Lower lobe of right lung (tissue), 2 donors: Measurements from ENCODE around the gene BRPF1. TPM values are rescaled to one million over a fixed set of nuclear protein-coding genes. Genes with fewer than 3 reads are reported as not detected.

Experiments used
- ATAC-seq, 2 donors: fragments of 200-7000 bp; cut with Tn5 transposase; one replicate each; pipeline ENCODE4 v1.9.1; 2020 to 2022; ENCODE audit warnings: mild to moderate bottlenecking in 2 of 2, moderate library complexity in 2 of 2
- DNase-seq: peaks from one replicate; pipeline ENCODE4 v3.0.0-alpha.2; 2020
- H3K27ac ChIP-seq: fragments of 200-600 bp; one replicate; pipeline ENCODE4 v1.8.0; 2022
- H3K27me3 ChIP-seq: fragments of 200-600 bp; one replicate; pipeline ENCODE4 v1.8.0; 2022; ENCODE audit warnings: low read depth
- H3K36me3 ChIP-seq: fragments of 200-600 bp; one replicate; pipeline ENCODE4 v1.8.0; 2022; ENCODE audit warnings: mild to moderate bottlenecking
- H3K4me1 ChIP-seq: fragments of 200-600 bp; one replicate; pipeline ENCODE4 v1.8.0; 2022
- H3K4me3 ChIP-seq: fragments of 200-600 bp; one replicate; pipeline ENCODE4 v1.8.0; 2022; ENCODE audit warnings: mild to moderate bottlenecking
- H3K9me3 ChIP-seq: fragments of 200-600 bp; one replicate; pipeline ENCODE4 v1.8.0; 2022
- CTCF ChIP-seq: fragments of 200-600 bp; IDR thresholded peaks from one replicate; pipeline ENCODE4 v1.8.0; 2022; ENCODE audit warnings: antibody characterized with exemption, mild to moderate bottlenecking
- intact Hi-C: fragments of 100-400 bp; cut with DNase I; formaldehyde crosslinking; loops from one replicate; pipeline ENCODE4 v1.11.0; 2022
- total RNA-seq: library from RNA; stranded (reverse); fragmentation: NEBNext Ultra II Directional; extraction: Animal tissue kit (Norgen Biotek cat#: 25700); gene quantifications from one replicate; pipeline ENCODE4 v1.2.1, GENCODE V29; 2021
- donor health status: DM: no; HTN: yes; CAD: no; lungs with severe emphysema.

Gene BRPF1
- total RNA-seq, 1 donor from 2014 or later = 22.3 TPM

DNA sequence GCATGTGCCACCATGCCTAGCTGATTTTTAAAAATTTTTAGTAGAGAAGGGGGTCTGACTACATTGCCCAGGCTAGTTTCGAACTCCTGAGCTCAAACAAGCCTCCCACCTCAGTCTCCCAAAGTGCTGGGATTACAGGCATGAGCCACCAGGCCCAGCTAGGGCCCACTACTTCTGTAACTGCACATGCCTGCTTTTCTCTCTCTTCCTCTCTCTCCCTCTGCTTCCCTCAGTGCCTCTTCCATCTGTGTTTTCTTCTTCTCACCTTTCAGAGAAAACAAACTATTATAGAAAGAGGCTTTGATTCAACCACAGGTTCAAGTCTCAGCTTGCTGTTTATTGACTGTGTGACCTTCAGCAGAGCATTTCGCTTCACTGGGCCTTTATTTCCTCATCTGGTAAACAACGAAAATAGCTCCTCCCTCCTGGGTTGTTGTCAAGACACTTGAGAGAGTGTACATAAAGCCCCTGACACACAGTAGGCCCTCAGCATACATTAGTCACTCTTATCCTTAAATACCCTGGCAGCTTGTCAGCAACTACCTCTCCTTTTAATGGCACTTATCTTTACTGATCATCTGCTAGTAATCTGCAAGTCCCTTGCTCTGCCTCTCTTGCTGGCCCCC, 50.6 kb downstream of the BRPF1 start:
- intact Hi-C loops = no loop called here
- TF ChIP-seq CTCF = no peak
- Histone ChIP-seq H3K36me3 (peaks cover 71% of the 10 kb centered on the region), H3K27ac (no peak overlapping the region), H3K4me1 (peaks cover 26% of the 10 kb centered on the region), H3K27me3 (no peaks in the 10 kb centered on the region), H3K4me3 (no peak overlapping the region), H3K9me3 (no peaks in the 10 kb centered on the region)
- no peak for ATAC-seq
- no peak for DNase-seq

DNA sequence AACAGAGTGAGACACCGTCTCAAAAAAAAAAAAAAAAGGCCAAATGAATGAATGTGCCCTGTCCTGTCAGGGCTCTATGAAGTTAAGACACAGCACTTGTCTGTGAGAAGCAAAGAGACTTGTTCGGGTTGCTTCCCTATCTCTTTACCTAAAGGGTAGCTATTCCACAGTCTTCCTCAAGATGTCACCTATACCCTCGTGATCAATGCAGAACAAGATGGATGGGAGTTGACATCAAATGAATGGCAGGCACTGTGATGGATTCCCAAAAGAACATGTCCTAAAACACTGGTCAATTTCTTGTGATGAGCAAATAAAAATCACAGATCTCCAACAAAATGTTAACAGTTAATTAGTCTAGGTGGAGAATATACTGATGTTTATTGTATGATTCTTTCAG, 51.2 kb downstream of the BRPF1 start:
- intact Hi-C loops = no loop called here
- Histone ChIP-seq H3K27ac (no peak overlapping the region), H3K27me3 (no peaks in the 10 kb centered on the region), H3K4me3 (no peak overlapping the region), H3K9me3 (no peaks in the 10 kb centered on the region), H3K4me1 (peaks cover 24% of the 10 kb centered on the region), H3K36me3 (peaks cover 78% of the 10 kb centered on the region)
- no peak for ATAC-seq
- DNase-seq = no peak
- no peak for TF ChIP-seq CTCF

- DNase-seq = no peak
- no peak overlapping the region for H3K27ac ChIP-seq
- intact Hi-C loops = no loop called here
- H3K36me3 ChIP-seq = peaks cover 90% of the 10 kb centered on the region
- ATAC-seq = no peak
- H3K4me3 ChIP-seq = no peak overlapping the region
- no peaks in the 10 kb centered on the region for H3K9me3 ChIP-seq
- H3K27me3 ChIP-seq = no peaks in the 10 kb centered on the region
- no peak for TF ChIP-seq CTCF
- peaks cover 14% of the 10 kb centered on the region for H3K4me1 ChIP-seq
Measured at GRCh38 chr3:9783954-9784353, 52.4 kb downstream of the BRPF1 start.

GRCh38 chr3:9784965-9785364, 53.4 kb downstream of the BRPF1 start:
- Histone ChIP-seq H3K27me3 (no peaks in the 10 kb centered on the region), H3K4me1 (peaks cover 10% of the 10 kb centered on the region), H3K4me3 (no peak overlapping the region), H3K36me3 (peaks cover 96% of the 10 kb centered on the region), H3K27ac (no peak overlapping the region), H3K9me3 (no peaks in the 10 kb centered on the region)
- intact Hi-C loops = no loop called here
- ATAC-seq = no peak
- DNase-seq = no peak
- TF ChIP-seq CTCF = no peak

- Histone ChIP-seq H3K27me3 (no peaks in the 10 kb centered on the region), H3K9me3 (no peaks in the 10 kb centered on the region), H3K4me1 (peaks cover 3% of the 10 kb centered on the region), H3K4me3 (no peak overlapping the region), H3K36me3 (peaks cover 96% of the 10 kb centered on the region), H3K27ac (no peak overlapping the region)
- DNase-seq (no peak), ATAC-seq (no peak)
- no peak for TF ChIP-seq CTCF
- intact Hi-C loops = no loop called here
Measured at GRCh38 chr3:9785602-9786001, 54.1 kb downstream of the BRPF1 start.
